Measurements from ENCODE around the gene MGAT1.
"Not testable (repeated sequence)": the region's sequence is repeated elsewhere in the genome, so short reads cannot be mapped to it uniquely, and the experiment has no call there.

MGAT1 gene

DNA sequence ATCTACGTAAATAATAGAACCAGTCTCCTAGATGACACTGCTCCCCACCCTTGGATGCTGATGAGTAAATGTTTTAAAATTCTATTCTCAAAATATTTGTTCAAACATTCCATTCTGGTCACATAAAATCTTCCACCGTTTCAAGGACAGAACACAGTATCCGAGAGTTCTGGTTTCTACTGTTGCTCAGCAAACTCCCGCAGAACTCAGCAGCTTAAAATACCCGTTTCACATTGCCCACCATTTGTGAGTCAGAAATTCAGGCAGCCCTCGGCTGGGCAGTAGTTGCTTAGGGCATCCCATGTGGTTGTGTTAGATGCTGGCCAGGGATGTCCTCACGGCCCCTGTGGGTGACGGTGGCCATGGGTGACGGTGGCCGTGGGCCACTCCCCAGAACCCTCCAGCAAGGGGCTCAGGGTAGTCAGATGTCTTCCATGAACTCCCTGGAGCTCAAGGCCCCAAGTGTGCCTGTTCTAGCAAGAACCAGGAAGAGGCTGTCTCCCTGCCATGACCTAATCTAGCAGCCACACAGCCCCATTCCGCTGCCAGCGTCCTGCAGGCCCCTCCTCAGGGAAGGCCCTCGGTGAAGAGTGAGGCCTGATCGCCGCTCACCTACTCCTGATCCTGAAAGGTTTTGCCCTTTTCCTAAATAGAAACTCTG lies 17.4 kb downstream of the MGAT1 start:
- DNase-seq (ENCODE audit: low read depth), result no peak

DNA sequence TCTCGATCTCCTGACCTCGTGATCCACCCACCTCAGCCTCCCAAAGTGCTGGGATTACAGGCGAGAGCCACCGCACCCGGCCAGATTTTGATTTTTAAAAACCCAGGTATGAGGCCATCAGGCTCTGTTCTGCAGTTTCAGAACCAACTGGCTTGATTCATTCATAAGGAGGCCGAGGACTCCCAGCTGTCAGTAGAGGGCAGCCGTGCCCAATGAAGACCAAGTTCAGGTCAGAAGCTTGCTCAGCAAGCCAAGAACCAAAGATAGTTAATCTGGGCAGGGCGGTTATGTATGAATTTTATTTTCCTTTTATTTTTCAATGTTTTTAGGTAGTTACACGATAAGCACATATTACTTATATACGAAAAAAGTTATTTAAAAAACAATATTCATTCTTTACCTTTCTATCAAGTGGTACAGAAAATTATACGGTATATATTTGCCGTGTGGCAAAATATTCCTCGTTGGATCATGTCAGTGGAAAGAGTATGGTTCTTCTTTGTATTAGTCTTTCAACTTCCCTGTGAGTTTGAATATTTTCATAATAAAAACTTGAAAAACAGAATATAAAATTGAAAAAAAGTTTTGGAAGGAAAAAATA lies 18.0 kb downstream of the MGAT1 start:
- peak; percentile 61 for DNase-seq (ENCODE audit: low read depth)

DNA sequence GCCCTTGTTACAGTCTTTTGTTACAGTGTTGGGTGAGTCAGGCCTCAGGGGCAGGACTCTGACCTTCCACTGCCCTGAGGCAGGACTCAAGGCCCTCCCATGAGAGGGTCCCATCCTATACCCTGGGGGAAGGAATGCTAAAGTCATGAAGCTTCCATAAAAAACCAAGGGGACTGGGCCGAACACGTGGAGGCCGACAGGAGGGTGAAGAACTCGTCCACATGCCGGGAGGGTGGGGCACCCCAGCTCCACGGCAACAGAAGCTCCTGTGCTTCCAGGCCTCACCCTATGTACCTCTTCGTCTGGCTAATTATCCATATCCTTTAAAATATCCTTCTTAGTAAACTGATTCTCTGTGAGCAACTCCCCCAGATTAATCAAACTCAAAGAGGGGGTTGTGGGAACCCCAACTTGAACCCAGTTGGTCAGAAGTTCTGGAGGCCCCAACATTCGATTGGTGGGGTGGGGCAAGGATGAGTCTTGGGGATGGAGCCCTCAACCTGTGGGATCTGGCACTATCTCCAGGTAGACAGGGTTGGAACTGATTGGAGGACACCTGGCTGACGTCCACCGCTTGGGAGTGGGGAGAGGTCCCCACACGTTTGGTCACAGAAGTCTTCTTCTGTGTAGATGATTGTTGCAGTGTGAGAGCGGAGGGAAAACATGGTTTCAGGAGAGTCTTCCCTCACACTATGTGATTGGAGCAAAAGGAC lies 19.1 kb downstream of the MGAT1 start:
- DNase-seq (ENCODE audit: low read depth), result no peak

DNA sequence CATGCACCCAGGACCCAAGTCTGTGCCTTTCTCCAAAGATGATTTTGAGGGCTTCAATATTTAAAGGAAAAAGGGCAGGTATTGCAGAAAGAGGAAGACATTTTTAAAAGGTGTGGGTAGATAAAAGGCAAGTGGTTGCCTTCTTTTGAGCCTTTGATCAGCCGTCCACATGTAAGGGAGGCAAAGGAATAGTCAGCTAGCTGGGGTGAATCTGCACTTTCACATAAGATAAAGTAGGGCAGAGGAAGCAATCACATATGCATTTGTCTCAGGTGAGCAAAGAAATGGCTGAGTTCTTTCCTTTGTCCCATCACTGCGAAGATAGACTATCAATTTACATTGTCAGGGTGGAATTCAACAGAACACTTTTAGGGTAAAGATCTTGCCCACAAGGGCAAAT lies 19.9 kb downstream of the MGAT1 start:
- DNase-seq (ENCODE audit: low read depth), result no peak

DNA sequence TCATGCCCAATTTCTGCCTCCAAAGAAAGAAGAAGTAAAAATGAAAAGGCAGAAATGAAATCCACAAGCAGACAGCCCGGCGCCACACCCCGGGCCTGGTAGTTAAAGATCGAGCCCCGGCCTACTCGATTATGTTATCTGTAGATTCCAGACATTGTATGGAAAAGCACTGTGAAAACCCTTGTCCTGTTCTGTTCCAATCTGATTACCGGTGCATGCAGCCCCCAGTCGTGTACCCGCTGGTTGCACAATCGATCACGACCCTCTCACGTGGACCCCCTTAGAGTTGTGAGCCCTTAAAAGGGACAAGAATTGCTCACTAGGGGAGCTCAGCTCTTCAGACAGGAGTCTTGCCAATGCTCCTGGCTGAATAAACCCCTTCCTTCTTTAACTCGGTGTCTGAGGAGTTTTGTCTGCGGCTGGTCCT lies 20.7 kb downstream of the MGAT1 start:
- not testable (repeated sequence) for DNase-seq (ENCODE audit: low read depth)

DNA sequence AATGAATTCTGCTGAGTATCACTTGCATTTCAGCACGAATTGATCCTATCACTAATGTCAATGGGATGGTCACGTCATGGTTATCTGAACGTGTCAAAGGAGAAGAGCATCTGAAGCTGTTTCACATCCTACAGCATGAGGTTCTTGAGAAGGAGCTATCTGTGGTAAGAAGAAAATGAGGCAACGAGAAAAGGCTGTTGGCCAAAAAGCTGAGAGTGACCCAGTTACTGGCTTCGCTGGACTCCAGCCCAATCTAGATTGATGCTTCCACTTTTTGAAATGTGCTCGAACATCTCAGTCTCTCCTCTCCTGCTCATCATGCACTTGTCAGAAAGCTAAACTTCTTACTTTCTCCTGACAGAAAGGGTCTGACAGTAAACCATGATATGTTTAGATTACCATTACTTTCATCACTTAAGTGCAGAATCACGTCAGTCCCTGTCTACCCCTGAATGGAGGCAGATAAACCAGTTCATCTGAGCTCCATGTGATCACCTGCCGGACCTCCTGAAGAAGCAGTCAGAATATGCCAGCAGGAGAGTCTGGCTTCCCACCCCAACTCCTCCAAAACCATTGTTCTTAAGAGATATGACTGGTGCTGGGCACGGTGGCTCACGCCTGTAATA lies 22.5 kb downstream of the MGAT1 start:
- DNase-seq (ENCODE audit: low read depth), result no peak

DNA sequence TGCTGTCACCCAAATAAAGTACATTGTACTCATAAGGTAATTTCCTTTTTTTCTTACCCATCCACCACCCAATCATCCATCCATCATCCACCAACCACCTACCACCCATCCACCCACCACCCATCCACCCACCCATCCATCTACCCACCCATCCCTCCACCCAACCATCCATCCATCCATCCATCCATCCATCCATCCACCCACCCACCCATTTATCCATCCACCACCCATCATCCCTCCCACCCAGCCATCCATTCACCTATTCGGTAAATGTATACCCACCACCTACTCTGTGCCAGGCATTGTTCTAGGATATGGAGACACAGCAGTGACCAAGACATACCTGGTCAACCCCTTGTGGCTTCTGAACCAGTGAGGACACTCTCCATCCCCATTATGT lies 25.1 kb downstream of the MGAT1 start:
- DNase-seq (ENCODE audit: low read depth), result no peak

DNA sequence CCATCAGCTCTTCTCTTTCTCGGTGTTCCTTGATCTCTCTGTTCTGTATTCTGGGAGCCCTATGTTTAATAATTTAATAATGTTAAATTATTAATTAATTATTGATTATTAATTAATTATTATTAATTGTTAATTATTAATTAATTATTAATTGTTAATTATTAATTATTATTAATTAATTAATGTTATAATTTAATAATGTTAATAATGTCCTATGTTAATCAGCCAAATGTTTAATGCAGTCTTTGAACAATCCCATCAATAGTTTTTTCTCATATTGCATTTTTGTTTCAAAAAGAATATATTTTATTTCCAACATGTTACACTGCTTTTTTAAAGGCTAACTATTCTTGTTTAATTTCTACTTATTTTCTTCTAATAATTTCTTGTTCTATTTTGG lies 26.2 kb downstream of the MGAT1 start:
- no peak for DNase-seq (ENCODE audit: low read depth)

DNA sequence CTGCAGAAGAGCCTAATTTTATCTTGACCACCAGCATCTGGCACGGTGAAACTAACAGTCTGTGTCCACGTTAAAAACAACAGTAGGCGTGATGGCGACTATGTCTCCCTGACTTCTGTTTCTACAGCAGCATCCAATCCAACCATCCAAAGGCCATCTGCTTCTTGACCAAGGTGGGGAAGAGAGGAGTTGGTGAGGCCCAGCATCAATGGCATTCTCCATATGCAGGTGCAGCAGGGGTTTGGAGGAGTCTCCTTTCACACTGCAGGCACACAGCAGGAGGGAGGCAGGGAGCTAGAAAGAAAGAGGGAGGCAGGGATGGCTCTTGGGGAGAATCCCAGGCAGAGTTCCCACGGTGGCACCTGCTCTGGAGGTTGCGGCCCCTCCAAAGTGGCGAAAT lies 27.0 kb downstream of the MGAT1 start:
- DNase-seq (ENCODE audit: low read depth), result no peak

DNA sequence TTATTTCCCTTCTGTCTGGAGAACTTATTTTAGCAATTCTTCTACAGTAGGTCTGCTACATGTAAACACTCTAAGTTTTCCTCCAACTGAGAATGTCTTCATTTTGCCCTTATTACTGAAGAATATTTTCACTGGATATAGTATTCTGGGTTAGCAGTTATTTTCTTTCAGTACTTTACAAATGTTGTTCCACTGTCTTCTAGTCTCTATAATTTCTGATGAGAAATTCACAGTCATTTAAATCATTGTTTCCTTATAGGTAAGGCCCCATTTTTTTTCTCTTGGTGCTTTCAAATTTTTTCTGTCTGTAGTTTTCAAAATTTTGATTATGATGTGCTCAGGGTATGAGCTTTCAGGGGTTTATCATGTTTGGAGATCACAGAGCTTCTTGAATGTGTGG lies 30.8 kb downstream of the MGAT1 start:
- DNase-seq (ENCODE audit: low read depth), result no peak

DNA sequence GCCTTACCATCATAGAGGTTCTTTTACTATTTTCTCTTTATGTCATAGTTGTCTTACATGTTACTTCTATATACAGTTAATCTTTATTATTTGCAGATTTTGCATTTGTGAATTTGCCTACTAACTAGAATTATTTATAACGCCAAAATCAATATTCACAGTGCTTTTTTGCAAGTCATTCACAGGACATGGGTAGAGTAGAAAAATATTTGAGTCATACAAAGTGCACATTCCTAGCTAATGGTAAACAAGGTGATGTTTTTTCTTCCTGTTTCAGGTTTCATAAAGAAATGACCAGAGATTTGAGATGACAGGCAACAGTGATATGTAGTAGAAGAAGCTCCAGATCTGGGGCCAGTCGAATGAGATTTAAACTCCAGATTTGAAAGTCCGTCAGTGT lies 32.8 kb downstream of the MGAT1 start:
- no peak for DNase-seq (ENCODE audit: low read depth)

DNA sequence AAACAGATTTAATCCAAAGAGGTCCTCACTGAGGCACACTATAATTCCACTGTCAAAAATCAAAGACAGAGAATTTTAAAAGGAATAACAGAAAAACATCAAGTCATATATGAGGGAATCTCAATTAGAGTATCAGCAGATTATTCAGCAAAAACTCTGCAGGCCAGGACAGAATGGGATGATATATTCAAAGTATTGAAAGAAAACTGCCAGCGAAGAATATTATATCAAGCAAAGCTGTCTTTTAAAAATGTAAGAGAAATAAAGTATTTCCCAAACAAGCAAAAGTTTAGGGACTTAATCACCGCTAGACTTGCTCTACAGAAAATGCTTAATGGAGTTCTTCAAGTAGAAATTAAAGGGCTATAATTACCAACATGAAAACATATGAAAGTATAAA lies 47.0 kb downstream of the MGAT1 start:
- DNase-seq (ENCODE audit: low read depth), result no peak

DNA sequence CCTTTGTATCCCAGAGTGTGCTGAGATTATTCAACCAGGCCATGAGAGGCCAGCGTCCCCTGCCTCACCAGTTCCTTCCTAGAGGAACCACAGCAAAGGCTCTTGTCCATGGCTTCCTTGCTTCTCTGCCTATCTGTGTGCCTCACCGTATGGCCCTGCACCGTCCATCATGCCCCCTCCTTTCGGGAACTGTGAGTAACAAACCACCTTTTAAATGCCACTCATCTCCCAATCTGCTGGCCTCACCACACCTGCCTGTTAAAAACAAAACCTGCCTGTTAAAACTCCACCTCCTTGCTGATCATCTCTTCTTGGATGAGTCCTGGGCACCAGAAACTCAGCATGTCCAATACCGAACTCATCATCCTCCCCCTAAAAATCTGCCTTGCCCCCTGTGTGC lies 58.4 kb downstream of the MGAT1 start:
- no peak for DNase-seq (ENCODE audit: low read depth)

DNA sequence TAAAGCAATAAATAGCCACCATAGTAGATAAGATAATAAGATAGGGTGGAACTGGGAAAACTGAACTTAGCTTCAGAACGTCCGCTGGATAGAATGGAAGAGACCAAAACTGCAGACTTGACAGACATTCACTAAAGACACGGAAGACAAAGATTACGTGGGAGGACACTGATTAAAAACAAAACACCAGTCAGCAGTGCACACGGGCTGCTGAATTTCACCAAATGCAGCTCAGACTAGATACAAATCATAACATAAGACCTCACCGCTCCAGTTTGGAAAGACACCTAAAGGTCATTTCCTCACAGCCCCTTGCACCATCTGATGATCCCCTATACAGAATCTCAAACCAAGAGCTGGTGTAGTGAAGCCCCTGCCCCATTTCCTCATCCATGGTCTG lies 59.9 kb downstream of the MGAT1 start:
- no peak for DNase-seq (ENCODE audit: low read depth)

DNA sequence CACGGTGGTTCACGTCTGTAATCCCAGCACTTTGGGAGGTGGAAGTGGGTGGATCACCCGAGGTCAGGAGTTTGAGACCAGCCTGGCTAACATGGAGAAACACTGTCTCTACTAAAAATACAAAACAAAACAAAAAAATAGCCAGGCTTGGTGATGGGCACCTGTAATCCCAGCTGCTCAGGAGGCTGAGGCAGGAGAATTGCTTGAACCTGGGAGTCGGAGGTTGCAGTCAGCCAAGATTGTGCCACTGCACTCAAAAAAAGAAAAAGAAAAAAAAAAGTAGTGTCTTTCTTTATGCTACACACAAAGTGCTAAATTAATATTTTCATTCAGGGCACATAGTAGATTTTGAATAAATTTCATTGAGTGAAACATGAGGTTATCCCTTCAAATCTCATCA lies 61.7 kb downstream of the MGAT1 start:
- not testable (repeated sequence) for DNase-seq (ENCODE audit: low read depth)

DNA sequence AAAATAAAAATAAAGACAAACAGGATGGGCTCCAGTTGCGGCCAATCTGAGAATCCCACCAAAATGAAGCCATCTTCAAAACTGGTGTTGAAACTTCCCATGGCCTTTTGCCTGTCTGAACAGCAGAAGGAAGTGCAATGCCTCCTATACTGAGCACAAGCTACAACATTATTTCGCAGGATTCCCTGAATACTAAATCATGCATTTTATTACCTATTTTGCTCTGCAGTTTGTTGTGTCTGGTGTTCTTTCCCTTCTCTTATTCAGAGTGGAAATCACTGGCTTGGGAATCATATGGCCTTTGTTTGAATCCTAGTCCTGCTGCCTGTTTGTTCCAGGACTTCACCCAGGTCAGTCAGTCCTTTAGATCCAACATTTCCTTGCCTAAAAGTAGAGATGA lies 62.6 kb downstream of the MGAT1 start, which contains the start of gene OR2Y1:
TSS of gene OR2Y1 (minus strand) at position 101 of the 400 bp plus-strand sequence. CDS start at position 101, 0 bp downstream.
- no peak for DNase-seq (ENCODE audit: low read depth)

DNA sequence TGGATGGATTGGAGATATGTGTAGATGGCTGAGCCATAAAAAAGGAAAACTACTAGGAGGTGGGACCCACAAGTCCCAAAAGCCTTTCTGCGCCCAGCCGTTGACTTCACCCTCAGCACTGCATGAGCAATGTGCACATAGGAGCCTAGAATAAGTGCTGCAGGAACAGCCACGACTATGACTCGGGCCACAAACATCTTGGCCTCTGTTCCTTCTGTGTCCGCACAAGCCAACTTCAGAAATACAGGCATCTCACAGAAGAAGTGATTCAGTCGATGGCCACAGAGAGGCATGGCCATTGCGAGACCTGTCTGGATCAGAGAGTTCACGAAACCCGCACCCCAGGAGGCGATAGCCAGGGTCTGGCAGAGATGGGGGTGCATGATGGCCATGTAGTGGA lies 63.3 kb downstream of the MGAT1 start:
- no peak for DNase-seq (ENCODE audit: low read depth)

DNA sequence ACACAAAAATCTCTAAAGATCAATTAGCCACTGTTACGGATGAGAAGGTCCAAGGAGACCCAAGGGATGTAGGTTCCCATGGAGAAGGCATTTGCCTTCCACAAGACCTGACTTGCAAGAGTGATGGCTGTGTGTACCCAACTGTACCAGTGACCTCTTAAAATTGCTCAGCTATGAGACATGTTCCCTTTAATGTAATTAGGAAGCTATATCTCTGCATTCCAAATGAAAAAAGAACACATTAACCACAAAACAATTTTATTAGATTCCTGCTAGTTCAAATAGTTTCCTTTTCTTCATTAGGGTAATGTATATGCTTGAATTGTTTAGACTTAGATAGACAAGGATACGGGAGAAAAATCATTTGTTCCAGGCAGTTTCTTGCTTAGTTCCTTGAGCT lies 66.1 kb downstream of the MGAT1 start:
- DNase-seq (ENCODE audit: low read depth), result no peak

All from activated T-helper 9 cell treated with anti-CD3 and anti-CD28 coated beads, Interleukin-2, amount 50 U/mL, for 16 hours (primary cell).